BE2C (cell line): ENCODE measurements around the gene PSAT1. TPM values are rescaled to one million over a fixed set of nuclear protein-coding genes. Genes with fewer than 3 reads are reported as not detected.

ENCODE experiments used
- DNase-seq: peaks from one replicate; pipeline ENCODE4 v3.0.0-alpha.2; 2020
- H3K27me3 ChIP-seq: fragments of 250-450 bp; sonication (Bioruptor Pico); 2 replicates; pipeline ENCODE4 v1.5.1; 2020; ENCODE audit warnings: mild to moderate bottlenecking
- H3K36me3 ChIP-seq: fragments of 250-450 bp; sonication (Bioruptor Pico); 2 replicates; pipeline ENCODE4 v1.5.1; 2020; ENCODE audit warnings: mild to moderate bottlenecking
- H3K4me1 ChIP-seq: fragments of 250-450 bp; sonication (Bioruptor Pico); 2 replicates; pipeline ENCODE4 v1.5.1; 2020
- H3K4me3 ChIP-seq: 2 replicates; pipeline ENCODE4 v1.5.1; 2011; ENCODE audit warnings: low read depth, low read length
- H3K9me3 ChIP-seq: fragments of 250-450 bp; sonication (Bioruptor Pico); 2 replicates; pipeline ENCODE4 v1.5.1; 2020
- CTCF ChIP-seq: IDR thresholded peaks from 2 replicates; pipeline ENCODE4 v1.5.1; 2012; ENCODE audit warnings: mild to moderate bottlenecking, low read depth, low read length
- polyA plus RNA-seq: library from polyadenylated mRNA; unstranded; fragments of >200 nt; gene quantifications from one replicate; pipeline ENCODE4 v1.2.1, GENCODE V29; 2012; ENCODE audit warnings: low read depth, missing spikeins; ENCODE audit not compliant: insufficient read length, insufficient read depth

Gene PSAT1
- polyA plus RNA-seq = 217 TPM

GRCh38 chr9:78296893-78297671, at the start of gene PSAT1:
Gene PSAT1 (plus strand): TSS chr9:78297125. CDS start chr9:78297211, 86 bp downstream.
- no peak for TF ChIP-seq CTCF
- Histone ChIP-seq H3K27me3 (no peaks in the 10 kb centered on the region), H3K4me1 (no peaks in the 10 kb centered on the region), H3K36me3 (peaks cover 19% of the 10 kb centered on the region), H3K4me3 (peak within 1 kb of the TSS; percentile 97), H3K9me3 (no peaks in the 10 kb centered on the region)
- DNase-seq = peak; percentile 96

- Histone ChIP-seq H3K9me3 (no peaks in the 10 kb centered on the region), H3K4me3 (no peak overlapping the region), H3K4me1 (no peaks in the 10 kb centered on the region), H3K27me3 (no peaks in the 10 kb centered on the region), H3K36me3 (peaks cover 17% of the 10 kb centered on the region)
- TF ChIP-seq CTCF = no peak
- no peak for DNase-seq
These were observed 48.3 kb upstream of the PSAT1 start for GRCh38 chr9:78248635-78249034.

- no peak for DNase-seq
- Histone ChIP-seq H3K27me3 (no peaks in the 10 kb centered on the region), H3K4me3 (no peak overlapping the region), H3K36me3 (peaks cover 12% of the 10 kb centered on the region), H3K9me3 (no peaks in the 10 kb centered on the region), H3K4me1 (no peaks in the 10 kb centered on the region)
- no peak for TF ChIP-seq CTCF
These were observed 47.4 kb upstream of the PSAT1 start for GRCh38 chr9:78249542-78249941.

- no peaks in the 10 kb centered on the region for H3K27me3 ChIP-seq
- H3K4me3 ChIP-seq = no peak overlapping the region
- TF ChIP-seq CTCF = no peak
- no peaks in the 10 kb centered on the region for H3K4me1 ChIP-seq
- DNase-seq = no peak
- no peaks in the 10 kb centered on the region for H3K9me3 ChIP-seq
- H3K36me3 ChIP-seq = peaks cover 9% of the 10 kb centered on the region; the same call in 1 of the 2 replicates
These were observed 44.3 kb upstream of the PSAT1 start for GRCh38 chr9:78252616-78253015.

GRCh38 chr9:78253285-78253684, 43.6 kb upstream of the PSAT1 start:
- Histone ChIP-seq H3K36me3 (peaks cover 9% of the 10 kb centered on the region; the same call in 1 of the 2 replicates), H3K9me3 (no peaks in the 10 kb centered on the region), H3K27me3 (no peaks in the 10 kb centered on the region), H3K4me3 (no peak overlapping the region), H3K4me1 (no peaks in the 10 kb centered on the region)
- TF ChIP-seq CTCF = no peak
- DNase-seq = no peak

- Histone ChIP-seq H3K4me3 (no peak overlapping the region), H3K4me1 (no peaks in the 10 kb centered on the region), H3K9me3 (no peaks in the 10 kb centered on the region), H3K36me3 (peaks cover 10% of the 10 kb centered on the region), H3K27me3 (no peaks in the 10 kb centered on the region)
- DNase-seq = no peak
- peak; percentile 53; the same call in 1 of the 2 replicates for TF ChIP-seq CTCF
These were observed 35.4 kb upstream of the PSAT1 start for GRCh38 chr9:78261403-78262001.
